HG02973 (cell line): Measurements from ENCODE around the gene GMCL2.
"Not testable (repeated sequence)": the region's sequence is repeated elsewhere in the genome, so short reads cannot be mapped to it uniquely, and the experiment has no call there.

Experiments
- ATAC-seq: cut with Tn5 transposase; IDR thresholded peaks from one replicate; pipeline ENCODE4 v1.9.1; 2021; ENCODE audit warnings: moderate library complexity; ENCODE audit not compliant: unreplicated experiment

Gene GMCL2

GRCh38 chr5:178207183-178207916, 20.2 kb upstream of the GMCL2 start:
- ATAC-seq = no peak

GRCh38 chr5:178206166-178207101, 19.3 kb upstream of the GMCL2 start:
- ATAC-seq = no peak

- ATAC-seq = no peak
These were observed 18.5 kb upstream of the GMCL2 start for GRCh38 chr5:178205749-178206047.

- ATAC-seq = peak; percentile 50
These were observed 18.0 kb upstream of the GMCL2 start for GRCh38 chr5:178204935-178205748.

- ATAC-seq = peak; percentile 79
These were observed 17.2 kb upstream of the GMCL2 start, which contains the start of gene HNRNPAB for GRCh38 chr5:178204182-178204934. Gene HNRNPAB, plus strand, starts transcription at chr5:178204533. Its CDS starts 305 bp downstream, at chr5:178204838.

GRCh38 chr5:178203670-178204181, 16.6 kb upstream of the GMCL2 start:
- ATAC-seq = peak; percentile 5

GRCh38 chr5:178202541-178202940, 15.4 kb upstream of the GMCL2 start:
- ATAC-seq = no peak

- ATAC-seq = no peak
These were observed 14.7 kb upstream of the GMCL2 start for GRCh38 chr5:178201927-178202235.

GRCh38 chr5:178201221-178201926, 14.2 kb upstream of the GMCL2 start:
- ATAC-seq = no peak

- no peak for ATAC-seq
These were observed 12.6 kb upstream of the GMCL2 start for GRCh38 chr5:178199581-178200434.

GRCh38 chr5:178198706-178199105, 11.5 kb upstream of the GMCL2 start:
- no peak for ATAC-seq

- not testable (repeated sequence) for ATAC-seq
These were observed 11.0 kb upstream of the GMCL2 start for GRCh38 chr5:178198151-178198550.

- ATAC-seq = no peak
These were observed 9.8 kb upstream of the GMCL2 start for GRCh38 chr5:178196986-178197385.

- no peak for ATAC-seq
These were observed 9.2 kb upstream of the GMCL2 start for GRCh38 chr5:178196281-178196812.

GRCh38 chr5:178194026-178194425, 6.9 kb upstream of the GMCL2 start:
- no peak for ATAC-seq

GRCh38 chr5:178193251-178193809, 6.2 kb upstream of the GMCL2 start:
- no peak for ATAC-seq

GRCh38 chr5:178192787-178193186, 5.6 kb upstream of the GMCL2 start:
- ATAC-seq = no peak

- ATAC-seq = no peak
These were observed 5.1 kb upstream of the GMCL2 start for GRCh38 chr5:178192244-178192643.
